Ovary (tissue), 3 donors: Measurements from ENCODE around the gene PI4K2A.

ENCODE experiments used
- CTCF ChIP-seq, 3 donors: fragments of 450-650 bp in 2 of 3; fragments of 200-600 bp in 1 of 3; IDR thresholded peaks; one replicate each; pipeline versions ENCODE4 v1.5.1 to v1.8.0; 2016 to 2022; ENCODE audit warnings: antibody characterized with exemption in 3 of 3, mild to moderate bottlenecking in 1 of 3
- POLR2A ChIP-seq: fragments of 450-650 bp; IDR thresholded peaks from one replicate; pipeline ENCODE4 v1.6.1; 2017; ENCODE audit warnings: antibody characterized with exemption, mild to moderate bottlenecking, moderate library complexity
- donor health status: DM: no; HTN: no; CAD: no.

- TF ChIP-seq POLR2A (no peak), CTCF (IDR thresholded peaks at IDR 0.05) (no peak)
Observed at GRCh38 chr10:97607095-97607636, 33.3 kb upstream of the PI4K2A start.
